HepG2 (cell line): ENCODE results near the gene LGALS16. TPM values are rescaled to one million over a fixed set of nuclear protein-coding genes. Genes with fewer than 3 reads are reported as not detected.

ENCODE experiments used
- ATAC-seq: fragments of 200-7000 bp; cut with Tn5 transposase; 3 replicates; pipeline ENCODE4 v1.9.1; 2020; ENCODE audit warnings: mild to moderate bottlenecking, moderate library complexity
- BruUV-seq: library from RNA; stranded (reverse); fragments of 400-500 nt; replicated peaks from 2 replicates; lab custom pipeline; 2021; lab: Mats Ljungman, UMichigan
- CTCF ChIA-PET: fragments of 300-600 bp; formaldehyde crosslinking; extraction: SDS; loops from one replicate; lab custom pipeline; 2021; ENCODE audit warnings: low total read pairs, inconsistent platforms, low intra/inter-chr PET ratio; lab: Yijun Ruan, JAX
- POLR2A ChIA-PET: fragments of 350-600 bp; sonication (Branson Sonifier 250); formaldehyde crosslinking; loops from one replicate; lab custom pipeline; 2020; ENCODE audit warnings: antibody characterized with exemption, inconsistent platforms; lab: Yijun Ruan, JAX
- DNase-seq: peaks from one replicate; pipeline ENCODE4 v3.0.0-alpha.2; 2015; ENCODE audit warnings: low spot score
- FAIRE-seq: peaks from 3 replicates; lab custom pipeline; 2011; peaks lifted over from hg19 to GRCh38; lab: Jason Lieb, UNC
- H2AFZ ChIP-seq: one replicate; pipeline ENCODE4 v1.6.1; 2011; ENCODE audit warnings: low read length, inconsistent platforms
- H3K27ac ChIP-seq: fragments of 300-600 bp; 3 replicates; pipeline ENCODE4 v1.8.0; 2011; ENCODE audit warnings: mixed run types, mild to moderate bottlenecking, mixed read lengths, low read length, inconsistent platforms; ENCODE audit not compliant: insufficient read depth; ENCODE audit errors: extremely low read length
- H3K27me3 ChIP-seq, 2 experiments: fragments of 200-600 bp in 1 of 2; 2 replicates in 1 of 2; 3 replicates in 1 of 2; pipeline versions ENCODE4 v1.6.0 to v1.8.0; 2011; ENCODE audit warnings: low read length in 2 of 2, mild to moderate bottlenecking in 2 of 2, moderate library complexity in 2 of 2, inconsistent platforms in 1 of 2; ENCODE audit not compliant: insufficient read depth in 2 of 2, control insufficient read depth in 1 of 2
- H3K36me3 ChIP-seq, 2 experiments: fragments of 200-600 bp in 1 of 2; replicated peaks in 1 of 2; 2 replicates in 1 of 2; 3 replicates in 1 of 2; pipeline versions ENCODE4 v1.5.1 to v1.8.0; 2011; ENCODE audit warnings: low read length in 2 of 2, inconsistent platforms in 1 of 2; ENCODE audit not compliant: insufficient read depth in 2 of 2, control insufficient read depth in 1 of 2
- H3K4me1 ChIP-seq: 2 replicates; pipeline ENCODE4 v1.5.1; 2012; ENCODE audit warnings: low read length, inconsistent platforms; ENCODE audit not compliant: insufficient read depth
- H3K4me2 ChIP-seq: 2 replicates; pipeline ENCODE4 v1.6.0; 2011; ENCODE audit warnings: low read depth, low read length, inconsistent platforms
- H3K4me3 ChIP-seq, 3 experiments: fragments of 200-600 bp in 1 of 3; sonication (generic), shearing (Covaris generic) in 1 of 3; replicated peaks in 1 of 3; 2 replicates each; pipeline ENCODE4 v1.5.1; 2011 to 2016; ENCODE audit warnings: low read length in 3 of 3, inconsistent platforms in 2 of 3, low read depth in 2 of 3, mild to moderate bottlenecking in 2 of 3, control low read depth in 1 of 3, mixed read lengths in 1 of 3; ENCODE audit not compliant: insufficient read depth in 1 of 3
- H3K79me2 ChIP-seq: one replicate; pipeline ENCODE4 v1.6.1; 2011; ENCODE audit warnings: low read length, inconsistent platforms; ENCODE audit not compliant: insufficient read depth
- H3K9ac ChIP-seq: 2 replicates; pipeline ENCODE4 v1.6.0; 2011; ENCODE audit warnings: mild to moderate bottlenecking, low read depth, low read length, inconsistent platforms; ENCODE audit not compliant: insufficient read depth
- H3K9me3 ChIP-seq: 2 replicates; pipeline ENCODE4 v1.5.1; 2012; ENCODE audit warnings: mild to moderate bottlenecking, low read length
- H4K20me1 ChIP-seq: 2 replicates; pipeline ENCODE4 v1.6.0; 2011; ENCODE audit warnings: inconsistent platforms, mild to moderate bottlenecking, low read length, moderate library complexity; ENCODE audit not compliant: insufficient read depth
- BCL6 ChIP-seq: IDR thresholded peaks from 2 replicates; pipeline ENCODE4 v1.6.1; 2016; ENCODE audit warnings: missing genetic modification reagents, missing compliant biosample characterization
- CHCHD3 ChIP-seq: sonication (generic); formaldehyde crosslinking; IDR thresholded peaks from 2 replicates; pipeline ENCODE4 v1.8.0; 2022; ENCODE audit warnings: mild to moderate bottlenecking, missing genetic modification reagents, moderate library complexity
- GMEB2 ChIP-seq: IDR thresholded peaks from 2 replicates; pipeline ENCODE4 v1.6.1; 2016; ENCODE audit warnings: missing biosample characterization, missing genetic modification reagents, low read depth
- HMGA1 ChIP-seq: sonication (generic); formaldehyde crosslinking; conservative IDR thresholded peaks from 2 replicates; pipeline ENCODE4 v1.4.0; 2020; ENCODE audit warnings: missing genetic modification reagents
- HNF1B ChIP-seq: sonication (generic); formaldehyde crosslinking; IDR thresholded peaks from 2 replicates; pipeline ENCODE4 v1.5.1; 2020; ENCODE audit warnings: mild to moderate bottlenecking, moderate library complexity, missing genetic modification reagents
- NONO ChIP-seq, 2 experiments: fragments of 450-650 bp in 1 of 2; sonication (generic) in 1 of 2; formaldehyde crosslinking in 1 of 2; IDR thresholded peaks in 1 of 2; conservative IDR thresholded peaks in 1 of 2; 2 replicates each; pipeline versions ENCODE4 v1.6.1 to v1.8.0; 2017 to 2022; ENCODE audit warnings: mild to moderate bottlenecking in 1 of 2, missing genetic modification reagents in 1 of 2, moderate library complexity in 1 of 2
- USF2 ChIP-seq, 2 experiments: sonication (generic) in 1 of 2; formaldehyde crosslinking in 1 of 2; IDR thresholded peaks; 2 replicates each; pipeline versions ENCODE4 v1.5.1 to v1.6.1; 2011 to 2020; ENCODE audit warnings: borderline replicate concordance in 1 of 2, low read depth in 1 of 2, low read length in 1 of 2, mild to moderate bottlenecking in 1 of 2, missing genetic modification reagents in 1 of 2, moderate library complexity in 1 of 2
- ZNF264 ChIP-seq: sonication (generic); formaldehyde crosslinking; IDR thresholded peaks from 2 replicates; pipeline ENCODE4 v1.4.0; 2020; ENCODE audit warnings: missing genetic modification reagents
- ZNF317 ChIP-seq: sonication (generic); formaldehyde crosslinking; IDR thresholded peaks from 2 replicates; pipeline ENCODE4 v1.5.0; 2020; ENCODE audit warnings: mild to moderate bottlenecking, missing genetic modification reagents
- ZNF414 ChIP-seq: sonication (generic); formaldehyde crosslinking; IDR thresholded peaks from 2 replicates; pipeline ENCODE4 v1.5.0; 2020; ENCODE audit warnings: missing genetic modification reagents
- ZNF577 ChIP-seq: sonication (generic); formaldehyde crosslinking; IDR thresholded peaks from 2 replicates; pipeline ENCODE4 v1.4.0; 2020; ENCODE audit warnings: mild to moderate bottlenecking, low read depth, missing genetic modification reagents, borderline replicate concordance
- ZNF709 ChIP-seq: sonication (generic); formaldehyde crosslinking; IDR thresholded peaks from 2 replicates; pipeline ENCODE4 v1.5.0; 2020; ENCODE audit warnings: mild to moderate bottlenecking, missing genetic modification reagents
- ZNF772 ChIP-seq: sonication (generic); formaldehyde crosslinking; IDR thresholded peaks from 2 replicates; pipeline ENCODE4 v1.5.0; 2020; ENCODE audit warnings: mild to moderate bottlenecking, missing genetic modification reagents
- ZNF782 ChIP-seq: sonication (generic); formaldehyde crosslinking; IDR thresholded peaks from 2 replicates; pipeline ENCODE4 v1.4.0; 2020; ENCODE audit warnings: missing genetic modification reagents, mild to moderate bottlenecking, borderline replicate concordance
- ZNF83 ChIP-seq: sonication (generic); formaldehyde crosslinking; IDR thresholded peaks from 2 replicates; pipeline ENCODE4 v1.4.0; 2020; ENCODE audit warnings: missing genetic modification reagents, mild to moderate bottlenecking, borderline replicate concordance
- WGBS: methylation state at CpG from one replicate; pipeline ENCODE4 v1.1.6; 2017; ENCODE audit warnings: low lambda C conversion rate; 5-methylcytosine and 5-hydroxymethylcytosine counted together
- in situ Hi-C: cut with HindIII; loops from 2 replicates; pipeline ENCODE4 v1.10.0; 2017; ENCODE audit warnings: low pct_unique_long_range_greater_than_20kb; ENCODE audit not compliant: extremely low pct_ligation_motif_present
- intact Hi-C: fragments of 100-400 bp; cut with micrococcal nuclease; formaldehyde crosslinking; loops from one replicate; pipeline ENCODE4 v1.10.0; 2022; ENCODE audit not compliant: unreplicated experiment
- polyA plus RNA-seq, 8 experiments: library from polyadenylated mRNA; depleted of rRNA in 3 of 8; stranded (reverse) in 7 of 8; unstranded in 1 of 8; fragments of >200 nt; fragmentation: Illumina TruSeq in 4 of 8; extraction: Trizol in 4 of 8; gene quantifications; 2 replicates each; pipeline versions ENCODE4 v1.2.1 to v1.2.3, GENCODE V29; 2011 to 2016; ENCODE audit warnings: low read depth in 4 of 8, missing spikeins in 1 of 8, mixed read lengths in 1 of 8; ENCODE audit not compliant: insufficient read depth in 1 of 8
- total RNA-seq, 5 experiments: library from RNA; depleted of rRNA; stranded (reverse); fragments of >200 nt; fragmentation: Illumina TruSeq; extraction: Trizol; gene quantifications; 2 replicates each; pipeline ENCODE4 v1.2.3, GENCODE V29; 2016; ENCODE audit warnings: low read depth in 1 of 5

LGALS16 gene
- total and polyA plus RNA-seq, 2 of the 13 experiments (the other 11 are each of a cell fraction or from before 2014, with no cell fraction given), result not detected

GRCh38 chr19:39641773-39642172 lies 13.9 kb upstream of the LGALS16 start (continued):
- TF ChIP-seq USF2 (IDR thresholded peaks at IDR 0.05; ENCODE audit: low read depth, low read length), result peak; percentile 21; the same call in 1 of the 2 replicates
- TF ChIP-seq USF2 (CRISPR knock-in tag; IDR thresholded peaks at IDR 0.05; ENCODE audit: borderline replicate concordance), result peak; percentile 64; the same call in 1 of the 2 replicates
- peak; percentile 48; the same call in 1 of the 2 replicates for TF ChIP-seq BCL6 (CRISPR knock-in tag)
- TF ChIP-seq GMEB2 (CRISPR knock-in tag), result no peak
- no peak for TF ChIP-seq ZNF264 (CRISPR knock-in tag)
- peak; percentile 80 for TF ChIP-seq HNF1B
- no peak for TF ChIP-seq ZNF317
- TF ChIP-seq HMGA1 (CRISPR knock-in tag), result no peak

GRCh38 chr19:39643591-39643990 lies 12.1 kb upstream of the LGALS16 start:
- no peaks in the 10 kb centered on the region for H3K79me2 ChIP-seq
- intact Hi-C loops (no loop called here), in situ Hi-C loops (no loop called here)
- WGBS, result 9% methylated on average over 5 of the region's 5 CpGs
- DNase-seq (no peak), ATAC-seq (no peak), FAIRE-seq (no peak)
- CTCF ChIA-PET, result no interaction called here
- H3K9me3 ChIP-seq, result no peaks in the 10 kb centered on the region
- H2AFZ ChIP-seq, result no peak overlapping the region
- no peak overlapping the region for H3K27ac ChIP-seq
- POLR2A ChIA-PET, result no interaction called here
- no peaks in the 10 kb centered on the region for H3K36me3 ChIP-seq
- BruUV-seq, result no TSS peak
- no peak overlapping the region for H3K4me3 ChIP-seq
- no peaks in the 10 kb centered on the region for H4K20me1 ChIP-seq
- H3K9ac ChIP-seq, result no peak overlapping the region
- H3K4me1 ChIP-seq, result peaks cover 17% of the 10 kb centered on the region
- no peak overlapping the region for H3K4me2 ChIP-seq
- no peaks in the 10 kb centered on the region for H3K27me3 ChIP-seq
- no peak for TF ChIP-seq CHCHD3 (CRISPR knock-in tag)
- TF ChIP-seq NONO (IDR thresholded peaks at IDR 0.05), result no peak
- no peak for TF ChIP-seq NONO (CRISPR knock-in tag; conservative IDR thresholded peaks at IDR 0.05)
- TF ChIP-seq ZNF577 (CRISPR knock-in tag), result no peak
- TF ChIP-seq ZNF83 (CRISPR knock-in tag), result no peak
- no peak for TF ChIP-seq ZNF709 (CRISPR knock-in tag)
- TF ChIP-seq ZNF772 (CRISPR knock-in tag), result no peak
- TF ChIP-seq ZNF782 (CRISPR knock-in tag), result no peak
- no peak for TF ChIP-seq ZNF414 (CRISPR knock-in tag)
